ENCODE data around the gene GARS1. TPM values are rescaled to one million over a fixed set of nuclear protein-coding genes. Genes with fewer than 3 reads are reported as not detected.
"Not testable (repeated sequence)": the region's sequence is repeated elsewhere in the genome, so short reads cannot be mapped to it uniquely, and the experiment has no call there.

GARS1 gene
- total RNA-seq, 1 donor from 2014 or later, result 75.0 TPM

DNA sequence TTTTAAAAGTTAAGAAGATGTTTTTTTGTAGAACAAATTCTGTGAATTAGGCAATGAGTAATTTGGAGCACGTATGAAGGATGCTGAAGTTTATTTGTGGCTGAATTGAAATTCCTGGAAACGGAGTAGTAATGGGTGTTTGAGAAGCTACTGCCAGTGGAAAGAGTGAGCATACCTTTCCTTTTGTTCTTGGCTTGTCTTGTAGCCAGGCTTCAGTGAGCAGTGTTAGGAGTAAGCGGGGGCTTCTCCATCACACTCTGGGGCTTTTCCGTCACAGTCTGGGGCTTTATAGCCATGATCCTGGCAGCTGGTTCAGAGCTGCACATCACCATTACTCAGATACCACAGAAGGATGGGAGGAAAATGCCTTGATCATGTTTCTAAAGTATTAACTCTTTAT lies 32.3 kb downstream of the GARS1 start:
- no peak for DNase-seq (ENCODE audit: low read depth in 2 of 2)

DNA sequence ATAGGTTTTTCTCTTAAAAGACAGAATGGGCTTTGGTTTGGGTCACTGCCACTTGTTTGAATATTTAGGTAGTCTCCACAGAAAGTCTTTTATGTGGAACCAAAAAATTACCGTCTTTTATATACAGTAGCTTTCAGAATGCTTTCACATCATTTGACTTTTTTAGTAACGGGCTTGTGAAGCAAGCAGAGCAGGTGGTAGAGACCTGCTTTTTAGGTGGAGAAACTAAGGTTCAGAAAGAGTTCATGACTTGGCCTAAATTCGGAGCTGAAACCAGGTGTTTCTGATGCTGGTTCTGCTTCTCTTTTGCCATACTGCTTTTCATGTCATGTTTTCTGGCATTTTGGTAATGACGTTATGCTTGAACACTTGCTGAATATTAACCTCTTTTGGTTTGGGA lies 36.3 kb downstream of the GARS1 start:
- no peak for DNase-seq (ENCODE audit: low read depth in 2 of 2)

DNA sequence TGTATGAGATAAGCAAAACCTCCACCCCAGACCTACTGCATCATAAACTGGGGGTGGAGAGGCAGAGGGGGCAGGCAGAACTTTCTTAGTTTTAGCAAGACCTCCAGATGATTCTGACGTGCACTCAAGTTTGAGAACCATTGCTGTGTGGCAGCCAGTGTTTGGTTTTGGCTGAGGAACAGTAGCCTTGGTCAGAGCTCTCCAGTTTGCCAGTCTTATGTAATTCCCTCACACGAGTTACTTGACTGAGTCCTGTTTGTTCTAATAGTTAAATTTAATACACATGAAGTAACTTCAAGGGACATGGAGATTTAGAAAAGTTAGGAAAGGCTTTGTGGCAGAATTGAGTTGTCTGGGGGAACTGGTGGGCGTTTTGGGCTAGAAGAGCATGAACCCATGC lies 38.5 kb downstream of the GARS1 start:
- DNase-seq (ENCODE audit: low read depth in 2 of 2), result no peak

DNA sequence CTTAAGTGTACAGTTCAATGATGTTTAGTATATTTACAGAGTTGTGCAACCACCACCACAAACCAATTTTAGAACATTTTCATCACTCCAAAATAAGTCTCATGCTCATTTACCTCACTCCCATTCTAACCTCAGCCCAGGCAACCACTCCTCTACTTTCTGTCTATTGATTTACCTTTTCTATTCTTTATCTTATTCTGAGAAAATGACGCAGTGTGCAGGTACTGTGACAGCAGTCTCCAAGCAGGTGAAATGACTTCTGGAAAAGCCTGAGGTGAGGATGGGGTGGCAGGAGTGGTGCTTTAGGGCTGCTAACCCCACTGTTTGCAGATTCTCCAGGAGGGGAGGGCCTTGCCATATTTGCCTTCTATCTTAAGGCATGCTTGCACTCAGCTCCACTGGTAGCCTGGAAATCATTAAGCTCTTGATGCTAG lies 39.5 kb downstream of the GARS1 start:
- DNase-seq (ENCODE audit: low read depth in 2 of 2), result no peak

DNA sequence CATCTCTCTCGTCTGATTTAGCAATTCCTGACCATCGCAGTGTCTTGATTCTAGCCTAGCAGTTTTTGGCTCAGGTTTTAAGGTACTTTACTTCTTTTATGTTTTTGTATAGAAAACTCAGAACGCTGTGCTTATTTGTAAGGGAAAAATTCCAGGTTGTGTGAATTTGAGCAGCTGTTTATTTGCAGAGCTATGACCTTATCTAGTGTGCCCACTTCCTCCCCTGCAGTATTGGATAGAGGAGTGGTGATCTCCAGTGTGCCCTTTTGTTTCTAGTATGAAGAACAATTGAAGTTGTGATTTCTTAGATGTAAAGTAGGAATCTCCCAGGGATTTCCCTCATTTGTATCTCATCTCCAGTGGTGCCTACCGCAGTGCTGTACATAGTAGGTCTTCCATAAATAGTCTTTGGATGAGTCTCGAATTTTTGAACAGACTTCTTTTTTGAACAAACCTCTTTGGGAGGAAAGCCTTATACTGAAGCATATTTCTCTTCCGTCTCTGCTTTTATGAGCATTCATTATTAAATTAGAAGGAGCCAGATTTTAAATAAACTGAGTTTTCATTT lies 40.0 kb downstream of the GARS1 start:
- DNase-seq (ENCODE audit: low read depth in 2 of 2), result no peak

DNA sequence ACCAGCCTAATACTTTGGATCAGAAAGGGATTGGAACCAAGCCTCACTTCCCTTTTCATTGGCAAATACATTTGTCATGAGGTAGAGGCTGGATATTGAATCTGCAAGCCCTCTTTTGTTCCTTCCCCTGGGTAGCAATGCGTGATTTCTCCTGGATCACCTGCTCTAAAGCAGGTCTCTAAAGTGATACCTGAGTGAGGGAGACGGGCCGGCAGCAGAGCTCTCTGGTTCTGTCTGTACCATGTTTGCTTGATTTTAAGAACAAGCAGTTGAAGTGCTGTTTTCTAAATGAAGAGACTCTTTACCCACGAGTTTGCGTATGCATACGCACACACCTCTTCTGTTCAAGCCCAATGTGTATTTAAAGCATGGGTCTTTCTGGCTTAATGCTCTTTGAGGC lies 41.1 kb downstream of the GARS1 start:
- DNase-seq (ENCODE audit: low read depth in 2 of 2), result no peak

DNA sequence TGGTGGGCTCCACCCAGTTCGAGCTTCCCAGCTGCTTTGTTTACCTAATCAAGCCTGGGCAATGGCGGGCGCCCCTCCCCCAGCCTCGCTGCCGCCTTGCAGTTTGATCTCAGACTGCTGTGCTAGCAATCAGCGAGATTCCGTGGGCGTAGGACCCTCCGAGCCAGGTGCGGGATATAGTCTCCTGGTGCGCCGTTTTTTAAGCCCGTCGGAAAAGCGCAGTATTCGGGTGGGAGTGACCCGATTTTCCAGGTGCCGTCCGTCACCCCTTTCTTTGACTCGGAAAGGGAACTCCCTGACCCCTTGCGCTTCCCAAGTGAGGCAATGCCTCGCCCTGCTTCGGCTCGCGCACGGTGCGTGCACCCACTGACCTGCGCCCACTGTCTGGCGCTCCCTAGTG lies 47.6 kb downstream of the GARS1 start:
- DNase-seq (ENCODE audit: low read depth in 2 of 2), result not testable (repeated sequence)

DNA sequence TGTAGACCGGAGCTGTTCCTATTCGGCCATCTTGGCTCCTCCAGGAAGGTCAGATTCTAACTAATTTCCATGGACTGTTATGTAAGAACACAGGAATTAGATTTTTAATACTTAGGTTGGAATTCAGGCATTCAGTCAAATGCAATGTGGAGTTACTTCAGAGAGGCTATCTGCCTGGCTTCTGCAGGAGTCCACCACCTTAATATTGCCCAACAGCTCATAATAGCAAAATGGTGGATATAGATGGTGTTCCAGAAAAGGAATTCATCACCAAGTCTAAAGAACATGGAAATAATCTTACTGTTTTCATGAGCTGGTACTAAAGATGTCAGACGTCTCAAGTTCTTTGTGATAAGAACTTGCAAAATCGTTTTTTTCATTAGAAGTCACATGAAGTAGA lies 48.1 kb downstream of the GARS1 start:
- DNase-seq (ENCODE audit: low read depth in 2 of 2), result no peak

DNA sequence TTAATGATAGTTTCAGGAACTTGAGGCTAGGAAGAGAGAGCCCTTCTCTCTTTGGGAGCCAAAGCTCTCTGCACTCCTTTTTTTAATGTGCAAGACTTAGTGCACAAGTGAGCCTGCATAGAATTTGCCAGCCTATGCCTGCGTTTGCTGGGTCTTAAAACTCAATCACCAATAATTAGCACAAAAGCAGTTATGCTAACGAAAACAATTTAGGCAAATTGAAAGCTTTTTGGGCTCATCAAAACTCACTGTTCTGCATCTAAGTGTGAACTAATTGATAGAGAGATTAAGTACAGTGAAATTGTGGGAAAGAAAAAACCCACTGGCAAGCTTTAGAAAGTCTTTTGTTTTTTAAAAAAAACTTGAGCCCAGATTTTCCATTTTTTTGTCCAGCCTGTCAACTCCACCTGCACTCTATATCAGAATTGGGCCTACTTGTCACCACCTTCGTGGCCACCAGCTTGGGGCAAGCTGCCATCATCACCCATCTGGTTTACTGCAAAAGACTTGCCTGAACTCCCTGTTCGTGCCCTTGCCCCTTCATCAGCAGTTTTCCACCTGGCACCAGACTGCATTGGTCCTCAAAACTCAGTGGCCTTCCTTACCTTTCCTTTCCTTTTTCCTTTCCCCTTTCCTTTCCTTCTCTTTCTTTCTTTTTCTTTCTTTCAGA lies 49.7 kb downstream of the GARS1 start:
- DNase-seq (ENCODE audit: low read depth in 2 of 2), result no peak

DNA sequence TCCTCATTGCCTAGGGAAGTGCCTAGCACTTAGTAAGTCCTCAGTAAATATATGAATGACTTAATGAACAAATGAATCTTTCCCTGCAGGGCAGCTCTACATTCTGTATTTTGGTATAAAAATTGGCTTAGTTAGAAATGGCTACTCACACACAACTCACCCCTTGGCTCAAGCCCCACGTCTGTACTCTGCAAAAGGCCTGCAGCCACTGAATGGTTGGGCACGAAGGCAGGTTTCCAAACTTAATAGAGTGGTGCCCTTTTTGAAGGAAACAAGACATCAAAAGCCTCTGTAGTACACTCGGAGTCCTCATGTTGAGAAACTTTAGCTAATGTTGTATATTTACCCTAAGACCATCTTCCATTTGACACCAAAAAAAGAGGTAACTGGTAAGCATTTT lies 51.0 kb downstream of the GARS1 start:
- DNase-seq (ENCODE audit: low read depth in 2 of 2), result no peak

DNA sequence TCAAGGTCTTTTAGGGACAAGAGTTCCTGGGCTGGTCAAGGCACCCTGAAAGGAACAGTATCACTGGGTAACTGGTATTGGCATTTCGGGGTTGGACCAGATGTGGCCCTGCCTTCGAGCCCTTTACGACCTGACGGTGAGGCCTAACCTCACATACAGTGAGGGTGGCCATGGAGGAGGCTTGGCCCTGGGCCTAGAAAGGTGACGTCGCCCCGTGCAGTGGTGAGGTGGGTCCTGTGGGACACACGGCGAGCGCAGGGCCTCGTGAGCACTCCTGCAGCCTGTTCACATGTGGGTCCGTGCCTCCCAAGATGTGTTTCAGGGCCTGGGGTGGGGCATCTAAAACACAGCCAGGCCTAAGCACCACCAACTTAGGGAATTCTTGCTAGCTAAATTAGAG lies 51.5 kb downstream of the GARS1 start:
- no peak for DNase-seq (ENCODE audit: low read depth in 2 of 2)

DNA sequence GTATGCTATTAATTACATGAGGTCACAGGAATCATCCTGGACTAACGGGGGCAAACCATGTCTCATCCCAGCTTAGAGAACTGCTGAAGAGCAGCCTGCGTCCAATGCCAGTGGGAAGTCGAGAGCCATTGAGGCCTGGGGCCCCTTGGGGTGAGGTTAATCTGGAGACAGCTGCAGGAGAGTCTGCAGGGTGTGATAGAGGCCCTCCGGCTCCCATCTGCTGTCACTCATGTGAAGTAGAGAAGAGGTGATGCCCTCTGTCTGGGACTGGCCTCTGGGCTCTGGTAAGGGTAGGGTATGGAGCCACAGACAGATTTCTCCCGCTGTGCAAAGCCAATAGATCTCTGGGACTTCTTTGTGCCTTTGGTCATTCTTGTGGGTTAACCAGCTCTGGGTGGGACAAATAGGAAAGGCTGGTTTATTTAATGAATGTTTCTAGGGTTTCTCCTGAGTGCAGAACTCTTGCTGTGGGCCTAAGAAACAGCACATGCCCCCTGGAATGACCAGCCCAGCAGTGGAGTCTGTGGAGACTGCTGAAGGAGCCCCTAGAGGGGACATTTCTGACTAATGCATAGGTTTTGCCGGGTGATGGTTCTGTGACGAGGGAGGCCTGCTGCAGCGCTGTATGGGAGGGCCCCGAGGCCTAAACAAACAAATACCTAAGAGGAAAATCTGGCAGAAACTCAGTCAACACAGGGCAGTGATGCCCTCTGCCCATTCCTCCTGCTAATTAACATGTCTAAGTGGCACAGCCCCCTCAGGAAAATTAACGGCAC lies 53.1 kb downstream of the GARS1 start:
- no peak for DNase-seq (ENCODE audit: low read depth in 2 of 2)

DNA sequence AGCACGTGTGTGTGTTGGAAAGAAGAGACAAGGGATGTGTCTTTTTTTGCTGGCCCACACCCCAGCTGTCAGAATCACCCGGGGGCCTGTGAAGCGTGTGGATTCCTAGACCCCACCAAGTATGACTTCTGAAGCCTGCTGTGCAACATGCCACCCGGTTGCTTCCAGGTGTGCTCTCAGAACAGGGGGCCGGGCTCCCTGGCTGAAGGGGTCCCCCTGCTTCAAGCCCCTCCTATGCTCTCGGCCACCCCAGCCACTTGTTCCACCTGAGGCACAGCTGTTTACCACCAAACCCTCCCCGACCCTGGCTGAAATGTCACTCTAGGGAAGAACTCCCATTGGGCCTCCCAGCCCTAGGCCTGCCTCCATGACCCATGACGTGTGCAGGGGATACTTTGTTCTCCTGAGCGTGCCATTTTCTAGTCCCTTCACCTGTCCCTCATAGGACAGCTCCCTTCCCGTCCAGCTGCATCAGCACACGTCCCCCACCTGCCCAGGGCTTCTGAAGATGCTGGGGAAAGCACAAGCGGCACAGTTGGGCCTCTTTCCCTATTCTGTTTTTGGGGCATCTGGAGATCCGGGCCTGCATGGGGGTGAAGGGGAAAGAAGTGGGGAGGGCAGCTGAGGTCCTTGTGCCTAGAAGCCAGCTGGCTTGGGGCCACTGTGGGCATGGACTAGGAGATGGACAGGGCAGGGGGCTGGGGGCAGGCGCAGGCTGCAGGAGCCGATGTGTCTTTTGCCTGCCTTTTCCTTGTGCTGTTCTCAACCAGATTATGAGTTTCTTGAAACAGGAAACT lies 54.3 kb downstream of the GARS1 start:
- DNase-seq (ENCODE audit: low read depth in 2 of 2), result no peak

DNA sequence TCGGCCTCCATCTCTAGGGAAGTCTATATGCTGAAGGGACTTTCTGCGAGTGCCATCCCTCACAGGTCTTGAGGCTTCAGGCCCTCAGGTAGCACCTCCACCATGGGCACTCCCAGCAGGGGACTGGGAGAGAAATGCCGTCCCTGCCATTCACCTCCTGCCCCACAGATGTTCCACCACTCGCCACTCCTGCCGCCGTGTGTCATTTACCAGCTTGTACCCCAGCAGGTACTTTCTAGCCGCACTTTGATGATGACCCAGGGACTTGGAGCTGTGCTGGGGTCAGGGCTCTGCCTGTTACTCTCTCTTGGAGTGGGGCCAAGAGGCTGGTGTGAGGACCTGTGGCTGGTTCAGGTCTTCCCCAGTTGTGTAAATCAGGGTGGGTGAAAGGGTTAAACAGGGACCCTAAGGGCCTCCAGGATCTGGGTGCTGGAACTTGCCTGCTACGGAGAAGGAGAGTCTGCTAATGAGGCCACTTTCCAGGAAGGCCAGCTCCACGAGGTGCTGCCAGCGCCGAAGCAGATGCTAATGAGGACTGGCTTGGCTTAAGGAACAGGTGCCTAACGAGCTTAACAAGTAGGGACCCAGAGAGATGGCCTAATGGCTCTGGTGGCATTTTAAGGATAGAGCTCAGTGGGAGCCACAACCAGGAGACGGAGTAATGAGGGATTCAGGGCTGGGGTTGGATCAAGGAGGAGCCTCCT lies 55.2 kb downstream of the GARS1 start:
- DNase-seq (ENCODE audit: low read depth in 2 of 2), result no peak

DNA sequence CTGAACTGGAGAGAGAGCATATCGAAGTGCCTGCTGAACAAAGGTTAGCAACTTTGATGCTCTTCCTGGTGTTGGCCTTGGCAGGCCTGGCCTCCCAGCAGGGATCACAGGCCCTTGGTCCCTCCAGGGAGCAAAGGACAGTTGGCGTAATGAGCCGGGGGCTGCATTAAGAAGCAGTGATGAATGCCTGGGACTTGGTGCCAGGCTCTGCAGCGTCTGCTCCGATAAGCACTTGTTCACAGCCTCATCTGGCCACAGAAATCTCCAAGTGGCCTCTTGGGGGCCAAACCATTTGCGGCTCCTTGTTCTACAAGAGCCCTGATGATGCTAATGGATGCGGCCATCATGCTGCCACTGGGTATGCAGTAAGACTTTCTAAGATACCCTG lies 55.7 kb downstream of the GARS1 start:
- DNase-seq (ENCODE audit: low read depth in 2 of 2), result no peak

DNA sequence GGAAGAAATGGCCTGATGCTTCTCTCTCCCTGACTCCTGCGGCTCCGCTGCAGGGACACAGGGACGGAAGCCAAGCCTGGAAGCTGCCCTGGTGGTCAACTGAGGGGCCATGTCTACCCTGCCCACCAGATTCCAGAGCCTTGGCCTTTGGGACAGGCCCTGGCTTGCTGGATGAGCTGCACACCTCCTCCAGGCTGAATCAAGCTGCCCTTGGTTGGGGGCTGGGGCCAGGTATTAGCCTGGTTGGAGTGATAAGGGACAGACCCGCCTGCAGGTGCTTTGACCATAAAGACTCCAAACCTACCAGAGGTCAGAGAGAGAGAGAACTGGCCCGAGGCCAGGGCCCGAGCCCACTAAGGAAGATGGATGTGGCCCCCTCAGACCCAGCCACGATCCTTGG lies 57.5 kb downstream of the GARS1 start:
- no peak for DNase-seq (ENCODE audit: low read depth in 2 of 2)

DNA sequence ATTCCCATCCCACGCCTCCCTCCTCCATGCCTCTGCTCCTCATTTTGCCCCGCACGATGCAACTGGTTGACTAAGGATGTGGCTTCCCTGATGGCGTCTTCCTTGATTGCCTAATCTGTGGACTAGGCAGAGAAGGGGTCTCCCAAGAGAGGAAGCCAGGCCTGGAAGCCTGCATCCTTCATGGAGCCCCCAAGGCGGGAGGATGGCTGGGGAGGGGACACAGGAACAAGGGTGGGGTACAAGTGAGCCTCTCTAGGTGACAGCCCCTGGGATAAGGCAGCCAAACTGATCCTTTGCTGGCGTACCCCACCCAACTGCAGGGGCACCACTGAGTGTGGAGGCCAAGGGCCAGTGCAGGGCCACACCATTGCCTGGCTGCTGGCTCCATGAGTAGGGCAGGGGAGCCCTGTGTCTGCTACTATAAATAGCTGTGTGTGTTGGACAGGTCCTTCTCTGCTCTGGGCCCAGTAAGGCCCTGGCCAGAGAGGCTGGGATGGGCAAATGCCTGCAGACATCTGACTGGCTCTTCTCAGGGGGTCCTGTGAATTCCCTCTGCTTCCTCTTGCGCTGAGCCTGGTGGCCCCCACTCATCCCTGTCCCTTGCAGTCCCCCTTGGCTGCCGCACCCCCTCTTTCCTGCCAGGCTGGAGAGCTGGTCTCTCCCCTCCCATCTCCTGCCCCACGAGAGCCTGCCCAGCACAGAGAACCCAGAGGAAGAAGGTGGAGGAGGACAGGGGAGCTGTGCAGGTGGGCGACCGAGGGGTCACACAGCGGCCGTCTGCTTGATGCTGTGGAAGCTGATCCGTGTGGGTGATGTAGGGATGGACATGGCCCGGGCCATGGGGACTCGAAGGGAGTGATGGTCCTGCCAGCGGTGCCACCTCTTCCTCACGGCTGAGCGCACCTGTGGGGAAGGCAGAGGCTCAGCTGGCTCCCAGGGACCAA lies 58.3 kb downstream of the GARS1 start:
- DNase-seq (ENCODE audit: low read depth in 2 of 2), result no peak

DNA sequence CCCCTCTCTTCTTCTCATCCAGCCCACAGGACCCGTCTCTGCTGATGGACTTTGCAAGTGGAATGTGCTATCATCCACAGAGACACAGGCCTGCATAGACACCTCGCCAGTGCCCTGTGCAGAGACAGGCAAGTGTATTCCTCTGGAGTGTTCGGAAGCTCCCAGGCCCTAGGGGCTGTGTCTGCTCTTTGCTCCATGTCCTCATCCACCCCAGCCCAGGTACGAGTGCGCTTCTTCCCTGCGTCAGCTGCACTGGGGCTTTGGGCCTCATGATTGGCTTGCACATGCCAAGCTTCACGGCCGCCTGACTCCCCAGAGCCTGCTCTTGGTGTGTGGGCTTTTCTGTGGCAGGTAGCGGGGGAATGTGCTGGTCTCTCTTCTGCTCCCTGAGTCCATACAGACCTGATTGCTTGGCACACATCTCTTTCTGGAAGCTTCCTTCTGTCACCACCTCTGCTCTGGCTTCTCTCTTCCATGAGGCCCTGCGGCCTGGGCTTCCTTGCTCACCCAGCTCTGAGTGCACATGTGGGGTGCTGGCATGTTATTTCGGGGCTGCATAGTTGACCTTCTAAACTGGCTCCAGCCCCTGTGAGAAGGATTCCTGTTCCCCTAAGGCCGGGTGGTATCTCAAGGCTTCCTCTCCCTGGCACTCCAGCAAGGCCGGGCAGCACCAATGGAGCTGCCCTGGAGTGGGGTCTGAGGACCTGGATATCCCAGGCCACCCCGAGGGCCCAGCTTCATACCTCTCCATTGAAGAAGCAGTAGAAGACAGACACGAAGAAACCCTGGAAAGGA lies 59.8 kb downstream of the GARS1 start:
- no peak for DNase-seq (ENCODE audit: low read depth in 2 of 2)

DNA sequence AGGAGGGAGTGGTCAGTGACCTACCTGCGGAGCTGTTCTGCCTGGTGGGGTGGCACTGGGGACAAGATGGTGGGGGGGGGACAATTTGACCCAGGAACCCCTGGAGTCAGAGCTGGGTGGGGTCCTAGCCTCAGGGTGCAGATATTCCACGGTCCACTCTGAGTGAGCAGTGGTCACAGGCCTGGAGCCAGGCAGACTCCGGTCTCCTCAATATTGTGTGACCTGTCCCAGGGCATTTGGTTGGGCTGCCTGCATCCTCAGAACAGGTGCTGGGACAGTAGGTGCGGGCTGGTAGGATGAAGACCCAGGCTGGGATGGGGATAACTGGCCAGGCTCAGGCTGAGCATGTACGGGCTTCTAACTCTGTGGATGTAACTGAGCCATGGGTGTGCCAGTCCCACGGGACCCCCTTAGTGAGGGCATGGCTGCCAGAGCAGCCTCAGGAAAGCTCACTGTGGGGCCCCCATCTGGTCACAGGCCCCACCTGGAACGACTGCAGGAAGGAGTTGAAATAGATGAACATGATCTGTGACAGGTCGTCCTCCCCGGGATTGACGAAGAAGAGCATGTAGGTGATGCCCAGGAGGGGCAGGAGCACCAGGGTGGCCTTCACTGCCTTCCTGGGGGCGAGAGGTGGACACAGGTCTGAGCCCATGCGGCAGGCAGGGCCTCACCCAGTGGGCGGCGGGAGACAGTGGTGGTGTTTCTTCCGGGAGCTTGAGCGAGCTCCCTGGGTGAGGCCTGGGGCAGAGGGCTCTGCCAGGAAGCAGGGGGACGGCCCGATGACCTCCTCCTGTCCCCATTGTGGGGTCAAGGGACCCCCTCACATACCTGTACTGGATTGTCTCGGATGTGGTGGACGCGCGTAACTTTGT lies 60.7 kb downstream of the GARS1 start:
- DNase-seq (ENCODE audit: low read depth in 2 of 2), result no peak

Measured in lung microvascular endothelial cell (primary cell).